GM19455 (cell line): ENCODE data around the gene REXO5.
"Not testable (repeated sequence)": the region's sequence is repeated elsewhere in the genome, so short reads cannot be mapped to it uniquely, and the experiment has no call there.

Source experiments
- ATAC-seq: cut with Tn5 transposase; IDR thresholded peaks from one replicate; pipeline ENCODE4 v1.9.1; 2021; ENCODE audit not compliant: unreplicated experiment

REXO5 gene

GRCh38 chr16:20798364-20798763, 8.0 kb upstream of the REXO5 start:
- ATAC-seq = no peak

- ATAC-seq = no peak
Measured at GRCh38 chr16:20799599-20799998, 6.7 kb upstream of the REXO5 start.

- ATAC-seq = no peak
Measured at GRCh38 chr16:20801278-20801677, 5.0 kb upstream of the REXO5 start.

DNA sequence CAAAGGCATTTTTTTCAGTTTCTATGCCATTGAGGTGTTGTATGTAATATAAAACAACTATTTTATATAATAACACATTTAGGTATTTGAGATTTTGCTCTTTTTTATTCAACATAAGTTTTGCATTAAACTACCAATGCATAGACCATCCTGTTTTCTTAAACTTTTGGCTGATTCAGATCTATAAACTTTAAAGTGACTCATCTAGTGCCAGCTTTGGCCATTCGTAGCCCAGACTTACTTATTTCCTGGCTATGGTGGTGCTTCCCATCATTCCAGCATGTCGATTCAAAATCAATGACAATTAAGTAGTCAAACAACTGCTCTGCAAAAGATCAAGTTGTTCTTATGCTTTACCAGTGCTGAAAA, 3.2 kb upstream of the REXO5 start:
- no peak for ATAC-seq

DNA sequence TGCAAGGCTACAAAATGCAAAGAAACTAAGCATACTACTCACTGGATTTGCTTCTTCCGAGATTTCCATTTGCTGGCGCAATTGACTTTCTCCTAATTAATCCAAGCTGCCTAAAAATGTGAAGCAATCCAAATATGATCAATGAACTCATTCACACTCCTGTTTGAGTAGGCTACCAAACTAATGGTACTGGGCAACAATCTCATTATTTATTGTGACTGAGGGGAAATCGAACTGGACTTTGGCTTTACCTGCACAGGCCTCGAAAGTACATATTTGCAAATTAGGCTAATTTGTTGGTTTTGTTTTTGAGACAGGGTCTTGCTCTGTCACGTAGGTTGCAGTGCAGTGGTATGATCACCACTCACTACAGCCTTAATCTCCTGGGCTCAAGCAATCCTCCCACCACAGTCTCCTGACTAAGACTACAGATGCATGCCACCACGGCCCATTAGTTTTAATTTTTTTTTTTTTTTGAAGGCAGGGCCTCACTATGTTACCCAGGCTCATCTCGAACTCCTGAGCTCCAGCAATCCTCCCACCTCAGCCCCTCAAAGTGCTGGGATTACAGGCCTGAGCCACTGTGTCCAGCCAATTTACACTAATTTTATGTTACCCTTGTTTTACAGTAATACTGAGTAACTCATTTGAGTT, 2.6 kb upstream of the REXO5 start:
- ATAC-seq = no peak

GRCh38 chr16:20805684-20806167, 601 bp upstream of the REXO5 start:
- not testable (repeated sequence) for ATAC-seq

- ATAC-seq = no peak
Measured at GRCh38 chr16:20807862-20808261, 1.5 kb downstream of the REXO5 start.

- no peak for ATAC-seq
Measured at GRCh38 chr16:20811889-20812439, 5.6 kb downstream of the REXO5 start.

DNA sequence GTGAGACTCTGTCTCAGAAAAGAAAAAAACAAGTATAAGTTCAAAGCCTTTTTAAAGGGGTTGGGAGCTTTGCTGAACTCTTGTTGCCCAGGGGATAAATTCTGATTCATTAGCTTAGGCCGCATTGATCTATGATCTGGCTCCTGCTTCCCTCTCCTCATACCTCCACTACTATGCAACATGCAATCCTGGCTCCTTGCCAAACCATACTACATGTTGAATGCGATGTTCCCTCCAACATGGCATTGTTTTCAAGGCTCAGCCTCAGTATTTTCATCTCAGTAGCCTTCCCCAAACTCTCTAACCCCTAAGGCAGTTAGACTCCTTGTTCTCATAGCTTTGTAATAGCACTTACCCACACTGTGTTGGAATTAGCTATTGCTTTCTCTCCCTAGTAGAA, 6.2 kb downstream of the REXO5 start:
- no peak for ATAC-seq

DNA sequence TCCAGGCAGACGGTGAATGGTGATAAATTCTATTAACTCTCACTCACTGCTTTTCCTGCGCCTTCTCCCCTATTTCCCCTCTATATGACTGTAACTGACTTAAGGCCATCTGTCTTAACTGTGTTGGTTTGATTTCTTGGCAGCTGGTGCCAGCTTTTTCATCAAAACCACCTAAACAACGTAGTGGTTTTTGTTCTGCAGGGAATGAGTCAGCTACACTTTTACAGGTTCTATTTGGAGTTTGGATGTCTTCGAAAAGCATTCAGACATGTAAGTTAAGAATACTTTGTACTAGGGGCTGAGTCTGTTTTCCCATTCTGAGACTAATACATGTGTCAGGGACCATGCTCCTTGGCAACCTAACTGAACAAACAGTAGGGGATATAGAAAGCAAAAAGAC, 8.5 kb downstream of the REXO5 start:
- ATAC-seq = no peak

DNA sequence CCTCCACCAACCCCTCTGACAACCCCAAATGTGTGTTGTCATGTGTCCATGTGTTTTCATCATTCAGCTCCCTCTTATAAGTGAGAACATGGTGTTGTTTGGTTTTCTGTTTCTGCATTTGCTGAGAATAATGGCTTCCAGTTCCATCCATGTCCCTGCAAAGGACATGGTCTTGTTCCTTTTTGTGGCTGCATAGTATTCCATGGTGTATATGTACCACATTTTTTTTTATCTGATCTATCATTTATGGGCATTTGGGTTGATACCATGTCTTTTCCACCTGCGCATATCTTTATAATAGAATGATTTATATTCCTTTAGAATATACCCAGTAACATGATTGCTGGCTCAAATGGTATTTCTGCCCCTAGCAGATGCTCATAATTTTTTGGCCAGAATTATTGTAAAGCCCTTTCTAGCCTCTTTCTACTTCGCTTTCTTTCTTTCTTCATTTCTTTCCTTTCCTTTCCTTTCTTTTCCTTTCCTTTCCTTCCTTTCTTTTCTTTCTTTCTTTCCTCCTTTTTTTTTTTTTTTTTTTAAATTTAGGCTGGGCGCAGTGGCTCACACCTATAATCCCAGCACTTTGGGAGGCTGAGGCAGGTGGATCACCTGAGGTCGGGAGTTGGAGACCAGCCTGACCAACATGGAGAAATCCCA, 12.7 kb downstream of the REXO5 start:
- ATAC-seq = no peak

DNA sequence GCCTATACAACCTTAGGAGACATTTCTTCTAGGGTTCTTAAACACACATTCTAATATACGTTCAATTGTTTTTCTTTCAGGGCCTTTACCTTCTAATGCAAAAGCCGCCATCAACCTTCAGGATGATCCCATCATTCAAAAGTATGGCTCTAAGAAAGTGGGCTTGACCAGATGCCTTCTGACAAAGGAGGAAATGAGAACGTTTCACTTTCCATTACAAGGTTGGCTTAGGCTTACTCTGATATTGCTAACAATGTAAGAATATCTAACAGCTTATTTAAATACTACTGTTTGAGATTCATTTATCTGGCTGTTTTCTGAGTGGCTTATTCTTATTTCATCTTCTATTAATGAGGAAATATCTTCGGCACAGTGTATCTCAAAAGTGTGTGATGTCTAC, 15.4 kb downstream of the REXO5 start:
- ATAC-seq = no peak

- ATAC-seq = no peak
Measured at GRCh38 chr16:20822521-20823325, 16.4 kb downstream of the REXO5 start.

DNA sequence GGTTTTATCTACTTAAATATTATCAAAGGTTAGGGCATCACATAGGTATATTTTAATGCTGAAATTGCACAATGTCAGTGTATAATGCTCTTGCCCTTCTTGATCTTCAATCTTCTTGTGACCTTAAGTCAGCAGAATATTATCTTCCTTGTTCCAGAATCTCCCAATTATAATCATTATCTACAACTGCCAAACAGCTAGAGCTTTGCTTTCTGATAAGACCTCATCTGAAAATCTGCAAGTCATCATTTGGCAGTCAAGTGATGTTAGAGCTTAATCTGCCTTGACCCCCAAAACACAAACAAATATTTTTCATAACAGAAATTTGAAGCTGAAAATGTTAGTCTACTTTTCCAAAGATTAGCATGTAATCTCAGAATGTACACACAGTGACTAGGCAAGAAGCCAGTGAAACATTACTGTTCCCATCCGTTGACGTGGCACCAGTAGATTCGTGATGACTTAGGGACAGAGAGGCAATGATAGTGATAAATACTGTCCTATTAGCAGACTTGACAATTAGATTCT, 19.8 kb downstream of the REXO5 start:
- ATAC-seq = no peak

DNA sequence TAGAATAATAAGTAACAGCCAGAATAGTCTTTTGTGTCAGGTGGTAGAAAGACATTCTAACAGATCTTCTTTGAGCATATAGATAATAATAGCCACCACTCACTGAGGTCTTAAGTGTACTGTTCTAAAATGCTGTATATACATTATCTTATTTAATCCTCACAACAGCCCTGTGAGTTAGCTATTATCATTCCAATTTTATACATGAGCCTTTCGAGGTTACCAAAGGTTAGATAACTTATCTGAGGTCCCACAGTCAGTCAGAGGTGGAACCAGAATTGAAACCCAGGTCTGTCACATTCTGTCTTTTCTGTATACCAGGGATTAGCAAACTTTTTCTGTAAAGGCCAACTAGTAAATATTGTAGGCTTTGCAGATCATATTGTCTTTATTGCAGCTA, 23.2 kb downstream of the REXO5 start:
- ATAC-seq = no peak

GRCh38 chr16:20830372-20830771, 24.0 kb downstream of the REXO5 start:
- no peak for ATAC-seq

GRCh38 chr16:20833086-20833485, 26.8 kb downstream of the REXO5 start:
- no peak for ATAC-seq

DNA sequence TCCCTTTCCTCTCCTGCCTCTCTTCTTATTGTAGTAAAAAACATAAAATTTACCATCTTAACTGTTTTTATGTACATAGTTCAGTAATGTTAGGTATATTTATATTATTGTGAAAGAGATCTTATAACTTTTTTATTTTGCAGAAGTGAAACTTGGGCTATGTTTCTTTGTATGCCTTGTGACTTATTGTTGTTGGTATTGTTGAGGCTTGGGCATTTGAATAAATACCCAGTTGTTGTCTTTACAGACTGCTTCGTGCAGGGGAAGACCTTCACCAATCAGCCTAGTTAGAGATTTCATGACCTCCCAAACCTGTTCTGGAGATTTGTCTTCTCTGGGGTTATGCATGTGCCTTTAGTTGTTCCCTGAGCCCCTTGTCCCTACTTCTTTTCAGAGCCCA, 31.9 kb downstream of the REXO5 start:
- ATAC-seq = no peak

GRCh38 chr16:20839504-20839903, 33.2 kb downstream of the REXO5 start:
- no peak for ATAC-seq

DNA sequence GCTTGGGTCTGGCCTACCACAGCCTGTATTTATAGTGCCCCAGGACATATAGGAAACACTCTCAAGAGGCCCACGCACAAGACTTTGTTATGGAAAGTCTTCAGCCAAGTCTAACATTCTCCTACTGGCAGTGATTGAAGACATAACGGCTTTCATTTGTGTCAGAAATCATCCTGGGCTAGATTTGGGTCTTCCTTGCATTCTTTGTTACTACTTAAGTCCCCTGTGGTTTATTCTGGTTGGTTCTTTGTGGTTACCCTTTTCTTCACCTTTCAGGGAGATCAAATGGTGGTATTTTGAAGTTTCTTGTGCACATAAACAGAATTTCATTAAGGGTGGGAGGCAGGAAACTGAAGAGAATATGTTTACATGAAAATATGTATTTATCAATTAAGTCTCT, 37.7 kb downstream of the REXO5 start:
- no peak for ATAC-seq

GRCh38 chr16:20844588-20844987, 38.3 kb downstream of the REXO5 start:
- no peak for ATAC-seq

DNA sequence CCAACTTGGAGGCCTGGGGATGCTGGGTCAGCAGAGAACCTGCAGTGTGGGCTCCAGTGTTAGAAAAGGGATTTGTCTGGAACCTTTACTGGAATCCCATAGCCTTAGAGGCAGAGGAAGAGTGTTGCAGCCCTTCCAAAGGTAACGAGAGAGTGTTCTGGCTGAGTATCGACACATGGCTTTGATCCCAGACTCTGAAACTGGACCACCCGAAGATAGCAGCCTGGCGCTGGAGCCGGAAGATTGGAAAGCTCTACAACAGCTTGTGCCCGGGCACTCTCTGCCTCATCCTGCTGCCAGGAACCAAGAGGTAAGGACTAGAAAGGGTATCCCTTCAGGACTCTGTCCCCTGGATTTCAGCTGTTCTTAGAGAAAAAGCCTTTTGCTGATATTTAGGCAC, 39.7 kb downstream of the REXO5 start:
- ATAC-seq = no peak
